GM19438 (cell line): ENCODE data around the gene PPARD.
A peak's percentile ranks its signal among the peaks of the same experiment; 100 is the strongest.
"Not testable (repeated sequence)": the region's sequence is repeated elsewhere in the genome, so short reads cannot be mapped to it uniquely, and the experiment has no call there.

Experiments used
- ATAC-seq: cut with Tn5 transposase; IDR thresholded peaks from one replicate; pipeline ENCODE4 v1.9.1; 2021; ENCODE audit warnings: low read depth; ENCODE audit not compliant: unreplicated experiment

The PPARD gene

GRCh38 chr6:35342258-35343091 is at the start of gene PPARD:
Gene PPARD (plus strand): TSS chr6:35342558. CDS start chr6:35411088, 68,530 bp downstream.
- peak; percentile 88 for ATAC-seq

- ATAC-seq, result no peak
Observed at GRCh38 chr6:35293681-35294080, 48.7 kb upstream of the PPARD start.

GRCh38 chr6:35294308-35294945 is 47.9 kb upstream of the PPARD start:
- no peak for ATAC-seq

- ATAC-seq, result no peak
Observed at GRCh38 chr6:35295036-35295435, 47.3 kb upstream of the PPARD start.

GRCh38 chr6:35295521-35296315 is 46.6 kb upstream of the PPARD start:
- no peak for ATAC-seq

GRCh38 chr6:35296931-35297600 is 45.3 kb upstream of the PPARD start:
- ATAC-seq, result no peak

GRCh38 chr6:35297601-35298481 is 44.5 kb upstream of the PPARD start, which contains the start of gene DEF6:
Gene DEF6 (plus strand): TSS chr6:35297818. CDS start chr6:35297857, 39 bp downstream.
- ATAC-seq, result peak; percentile 79

GRCh38 chr6:35298625-35299140 is 43.7 kb upstream of the PPARD start:
- no peak for ATAC-seq

GRCh38 chr6:35299674-35300073 is 42.7 kb upstream of the PPARD start:
- no peak for ATAC-seq

GRCh38 chr6:35300848-35301247 is 41.5 kb upstream of the PPARD start:
- no peak for ATAC-seq

- ATAC-seq, result peak; percentile 69
Observed at GRCh38 chr6:35302604-35303241, 39.6 kb upstream of the PPARD start.

GRCh38 chr6:35304299-35304698 is 38.1 kb upstream of the PPARD start:
- no peak for ATAC-seq

- no peak for ATAC-seq
Observed at GRCh38 chr6:35305117-35305516, 37.2 kb upstream of the PPARD start.

- not testable (repeated sequence) for ATAC-seq
Observed at GRCh38 chr6:35307138-35307537, 35.2 kb upstream of the PPARD start.

- not testable (repeated sequence) for ATAC-seq
Observed at GRCh38 chr6:35308543-35308942, 33.8 kb upstream of the PPARD start.

GRCh38 chr6:35309611-35310264 is 32.6 kb upstream of the PPARD start:
- ATAC-seq, result no peak

GRCh38 chr6:35310265-35310831 is 32.0 kb upstream of the PPARD start:
- no peak for ATAC-seq
